OCI-LY7 (cell line): ENCODE data around the gene C10orf71. TPM values are rescaled to one million over a fixed set of nuclear protein-coding genes. Genes with fewer than 3 reads are reported as not detected.

Experiments used
- BruUV-seq: library from RNA; stranded (reverse); fragments of 400-500 nt; replicated peaks from 2 replicates; lab custom pipeline; 2021; lab: Mats Ljungman, UMichigan
- CTCF ChIA-PET: fragments of 300-600 bp; sonication (Branson Sonifier 250); formaldehyde crosslinking; loops from one replicate; lab custom pipeline; 2022; ENCODE audit warnings: antibody characterized with exemption; ENCODE audit not compliant: unreplicated experiment; lab: Charles Lee
- POLR2A ChIA-PET: fragments of 300-600 bp; sonication (Branson Sonifier 250); formaldehyde crosslinking; loops from one replicate; lab custom pipeline; 2022; ENCODE audit warnings: antibody characterized with exemption; lab: Charles Lee
- DNase-seq: peaks from one replicate; pipeline ENCODE4 v3.0.0-alpha.2; 2015; ENCODE audit warnings: low spot score
- H2AFZ ChIP-seq: fragments of 200-600 bp; sonication (generic), shearing (Covaris generic); 2 replicates; pipeline ENCODE4 v1.6.1; 2014; ENCODE audit warnings: mild to moderate bottlenecking, antibody characterized with exemption, low read length, moderate library complexity
- H3K27ac ChIP-seq: fragments of 200-600 bp; sonication (generic); 2 replicates; pipeline ENCODE4 v1.5.1; 2014; ENCODE audit warnings: mixed run types, low read depth, mild to moderate bottlenecking, moderate library complexity, low read length, inconsistent platforms; ENCODE audit not compliant: poor library complexity, severe bottlenecking
- H3K36me3 ChIP-seq: fragments of 200-600 bp; sonication (generic); 2 replicates; pipeline ENCODE4 v1.6.1; 2014; ENCODE audit warnings: mild to moderate bottlenecking, antibody characterized with exemption, low read length, moderate library complexity, mixed read lengths; ENCODE audit not compliant: insufficient read depth
- H3K4me1 ChIP-seq: fragments of 200-600 bp; sonication (generic); 2 replicates; pipeline ENCODE4 v1.5.1; 2014; ENCODE audit warnings: mild to moderate bottlenecking, low read length; ENCODE audit not compliant: insufficient read depth, poor library complexity, severe bottlenecking
- H3K4me2 ChIP-seq: fragments of 200-600 bp; sonication (generic); 2 replicates; pipeline ENCODE4 v1.6.1; 2014; ENCODE audit warnings: mild to moderate bottlenecking, low read length
- H3K4me3 ChIP-seq: fragments of 200-600 bp; sonication (generic); 2 replicates; pipeline ENCODE4 v1.5.1; 2014; ENCODE audit warnings: mild to moderate bottlenecking, low read depth, low read length; ENCODE audit not compliant: poor library complexity, severe bottlenecking
- H3K79me2 ChIP-seq: fragments of 200-600 bp; sonication (generic); 2 replicates; pipeline ENCODE4 v1.6.1; 2016; ENCODE audit warnings: low read depth, mild to moderate bottlenecking, low read length, moderate library complexity, mixed read lengths; ENCODE audit not compliant: insufficient read depth
- H3K9me2 ChIP-seq: fragments of 200-600 bp; sonication (generic); 2 replicates; pipeline ENCODE4 v1.6.1; 2016; ENCODE audit warnings: mild to moderate bottlenecking, low read length, mixed read lengths; ENCODE audit not compliant: insufficient read depth
- H3K9me3 ChIP-seq: fragments of 200-600 bp; sonication (generic); 2 replicates; pipeline ENCODE4 v1.6.1; 2014; ENCODE audit warnings: mild to moderate bottlenecking, mixed run types, low read length, mixed read lengths
- H4K20me1 ChIP-seq: fragments of 200-600 bp; sonication (generic); 2 replicates; pipeline ENCODE4 v1.6.1; 2014; ENCODE audit warnings: mild to moderate bottlenecking, antibody characterized with exemption, low read length, moderate library complexity, mixed read lengths; ENCODE audit not compliant: insufficient read depth
- EZH2phosphoT487 ChIP-seq: fragments of 200-600 bp; sonication (generic); IDR thresholded peaks from 2 replicates; pipeline ENCODE4 v1.6.1; 2018; ENCODE audit warnings: low read depth, borderline replicate concordance, mild to moderate bottlenecking, mixed run types, antibody characterized with exemption, low read length, moderate library complexity, mixed read lengths
- intact Hi-C: fragments of 100-400 bp; cut with micrococcal nuclease; formaldehyde crosslinking; loops from one replicate; pipeline ENCODE4 v1.10.0; 2022; ENCODE audit not compliant: unreplicated experiment
- total RNA-seq, 2 experiments: library from RNA; depleted of rRNA in 1 of 2; stranded (reverse); fragments of >200 nt in 1 of 2; shearing (Covaris generic) in 1 of 2; gene quantifications; 2 replicates each; pipeline ENCODE4 v1.2.3, GENCODE V29; 2014 to 2022
- TF ChIP-seq, protein P1 (sequence below): fragments of 200-600 bp; sonication (generic); conservative IDR thresholded peaks from 2 replicates; pipeline ENCODE4 v1.5.1; 2014; ENCODE audit warnings: mild to moderate bottlenecking, antibody characterized with exemption, low read length, moderate library complexity, mixed read lengths

Gene C10orf71
- total RNA-seq, 2 experiments from 2014 or later = 0.06 to 0.08 TPM

DNA sequence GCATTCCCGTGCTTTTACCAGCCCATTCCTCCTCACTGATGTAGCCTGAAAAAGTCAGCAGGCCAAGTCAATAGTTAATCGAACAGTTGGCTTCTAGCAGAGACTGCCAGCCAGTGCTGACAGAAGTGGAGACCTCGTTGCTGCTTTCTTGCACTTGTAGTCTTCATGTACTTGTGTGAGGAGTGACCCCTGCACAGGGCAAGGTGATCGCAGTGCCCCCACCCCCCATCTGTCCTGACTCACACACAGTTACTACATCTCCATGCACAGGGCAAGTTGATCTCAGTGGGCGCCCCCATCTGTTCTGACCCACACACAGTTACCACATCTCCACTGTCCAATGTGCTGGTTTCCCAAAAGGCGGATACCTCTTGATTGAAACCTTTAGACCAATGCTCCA lies 34.2 kb downstream of the C10orf71 start:
- DNase-seq = no peak
- Histone ChIP-seq H4K20me1 (no peaks in the 10 kb centered on the region), H3K9me3 (no peaks in the 10 kb centered on the region), H3K4me3 (no peak overlapping the region), H2AFZ (no peak overlapping the region), H3K4me1 (no peaks in the 10 kb centered on the region), H3K9me2 (no peaks in the 10 kb centered on the region), H3K79me2 (no peaks in the 10 kb centered on the region), H3K36me3 (no peaks in the 10 kb centered on the region), H3K27ac (no peak overlapping the region), H3K4me2 (no peak overlapping the region)
- TF ChIP-seq EZH2phosphoT487 = no peak
- TF ChIP-seq, protein P1, sequence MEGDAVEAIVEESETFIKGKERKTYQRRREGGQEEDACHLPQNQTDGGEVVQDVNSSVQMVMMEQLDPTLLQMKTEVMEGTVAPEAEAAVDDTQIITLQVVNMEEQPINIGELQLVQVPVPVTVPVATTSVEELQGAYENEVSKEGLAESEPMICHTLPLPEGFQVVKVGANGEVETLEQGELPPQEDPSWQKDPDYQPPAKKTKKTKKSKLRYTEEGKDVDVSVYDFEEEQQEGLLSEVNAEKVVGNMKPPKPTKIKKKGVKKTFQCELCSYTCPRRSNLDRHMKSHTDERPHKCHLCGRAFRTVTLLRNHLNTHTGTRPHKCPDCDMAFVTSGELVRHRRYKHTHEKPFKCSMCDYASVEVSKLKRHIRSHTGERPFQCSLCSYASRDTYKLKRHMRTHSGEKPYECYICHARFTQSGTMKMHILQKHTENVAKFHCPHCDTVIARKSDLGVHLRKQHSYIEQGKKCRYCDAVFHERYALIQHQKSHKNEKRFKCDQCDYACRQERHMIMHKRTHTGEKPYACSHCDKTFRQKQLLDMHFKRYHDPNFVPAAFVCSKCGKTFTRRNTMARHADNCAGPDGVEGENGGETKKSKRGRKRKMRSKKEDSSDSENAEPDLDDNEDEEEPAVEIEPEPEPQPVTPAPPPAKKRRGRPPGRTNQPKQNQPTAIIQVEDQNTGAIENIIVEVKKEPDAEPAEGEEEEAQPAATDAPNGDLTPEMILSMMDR = no peak
- intact Hi-C loops = no loop called here
- CTCF ChIA-PET = no interaction called here
- no TSS peak for BruUV-seq
- POLR2A ChIA-PET = no interaction called here

DNA sequence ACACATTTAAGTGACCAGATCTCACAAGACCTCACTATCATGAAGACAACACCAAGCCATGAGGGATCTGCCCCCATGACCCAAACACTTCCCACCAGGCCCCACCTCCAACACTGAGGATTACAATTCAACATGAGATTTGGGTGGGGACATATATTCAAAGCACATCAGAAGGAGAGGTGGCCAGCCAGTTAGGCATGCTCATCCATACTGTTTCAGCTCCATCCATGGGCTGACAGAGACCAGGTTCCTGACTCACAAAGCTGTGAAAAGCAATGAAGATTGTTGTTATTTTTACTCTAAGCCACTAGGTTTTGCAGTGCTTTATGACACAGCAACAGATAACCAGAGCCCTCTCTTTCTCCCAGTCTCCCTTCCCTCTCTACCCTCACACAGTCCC lies 36.0 kb downstream of the C10orf71 start:
- Histone ChIP-seq H4K20me1 (no peaks in the 10 kb centered on the region), H3K4me2 (no peak overlapping the region), H3K4me1 (no peaks in the 10 kb centered on the region), H3K9me3 (no peaks in the 10 kb centered on the region), H3K27ac (no peak overlapping the region), H3K9me2 (no peaks in the 10 kb centered on the region), H3K36me3 (no peaks in the 10 kb centered on the region), H2AFZ (peak overlapping the region; percentile 75), H3K79me2 (no peaks in the 10 kb centered on the region), H3K4me3 (no peak overlapping the region)
- no TSS peak for BruUV-seq
- TF ChIP-seq, protein P1 = no peak
- TF ChIP-seq EZH2phosphoT487 = no peak
- intact Hi-C loops = no loop called here
- ChIA-PET POLR2A (no interaction called here), CTCF (no interaction called here)
- DNase-seq = no peak

GRCh38 chr10:49335364-49335972 lies 36.5 kb downstream of the C10orf71 start:
- ChIA-PET POLR2A (no interaction called here), CTCF (no interaction called here)
- H3K9me3 ChIP-seq = no peaks in the 10 kb centered on the region

More at GRCh38 chr10:49335364-49335972, 36.5 kb downstream of the C10orf71 start:
- Histone ChIP-seq H2AFZ (peak overlapping the region; percentile 75), H3K4me2 (no peak overlapping the region), H3K9me2 (no peaks in the 10 kb centered on the region), H3K4me3 (no peak overlapping the region), H3K36me3 (no peaks in the 10 kb centered on the region), H3K4me1 (no peaks in the 10 kb centered on the region), H4K20me1 (no peaks in the 10 kb centered on the region), H3K79me2 (no peaks in the 10 kb centered on the region), H3K27ac (no peak overlapping the region)
- intact Hi-C loops = no loop called here
- TF ChIP-seq EZH2phosphoT487 = no peak
- TF ChIP-seq, protein P1 = no peak
- no TSS peak for BruUV-seq
- peak; percentile 29 for DNase-seq
